KBM-7 (cell line): ENCODE data around the gene GOLT1A.
"Not testable (repeated sequence)": the region's sequence is repeated elsewhere in the genome, so short reads cannot be mapped to it uniquely, and the experiment has no call there.

Source experiments
- DNase-seq: peaks from one replicate; pipeline ENCODE4 v3.0.0-alpha.2; 2015
- in situ Hi-C: fragments of 300-500 bp; cut with MboI; formaldehyde crosslinking; loops from 2 replicates; pipeline ENCODE4 v1.14.3; 2020; ENCODE audit warnings: low sequenced_read_pairs, low pct_unique_long_range_greater_than_20kb, mixed read lengths

Gene GOLT1A

DNA sequence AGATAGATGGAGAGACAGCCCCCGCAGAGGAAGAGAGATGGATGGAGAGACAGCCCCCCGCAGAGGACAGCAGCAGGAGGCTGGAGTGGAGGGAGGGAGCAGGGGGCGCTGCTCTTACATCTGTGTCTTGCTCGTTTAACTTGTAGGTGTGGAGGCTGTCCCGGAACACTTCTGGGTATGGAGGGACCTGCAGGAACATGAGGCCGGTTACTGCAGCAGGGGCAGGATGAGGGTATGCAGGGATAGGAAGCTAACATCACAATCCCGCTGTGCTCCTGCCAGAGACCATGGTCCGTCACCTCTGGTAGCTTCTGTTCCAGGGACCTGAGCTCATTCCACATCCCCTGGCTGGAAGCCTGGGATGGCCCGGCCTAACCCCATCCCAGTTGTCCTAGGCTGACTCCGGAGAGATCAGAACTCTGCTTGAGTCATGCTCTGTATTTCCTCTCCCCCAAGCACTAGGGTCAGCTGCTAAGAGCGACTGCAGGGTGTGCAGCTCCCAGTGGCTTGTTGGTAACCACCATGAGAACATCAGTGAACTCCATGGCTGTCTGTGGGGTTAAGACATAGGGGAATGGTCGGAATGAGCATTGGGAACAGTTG lies 36.7 kb upstream of the GOLT1A start:
- DNase-seq = no peak
- in situ Hi-C loops = no loop called here

DNA sequence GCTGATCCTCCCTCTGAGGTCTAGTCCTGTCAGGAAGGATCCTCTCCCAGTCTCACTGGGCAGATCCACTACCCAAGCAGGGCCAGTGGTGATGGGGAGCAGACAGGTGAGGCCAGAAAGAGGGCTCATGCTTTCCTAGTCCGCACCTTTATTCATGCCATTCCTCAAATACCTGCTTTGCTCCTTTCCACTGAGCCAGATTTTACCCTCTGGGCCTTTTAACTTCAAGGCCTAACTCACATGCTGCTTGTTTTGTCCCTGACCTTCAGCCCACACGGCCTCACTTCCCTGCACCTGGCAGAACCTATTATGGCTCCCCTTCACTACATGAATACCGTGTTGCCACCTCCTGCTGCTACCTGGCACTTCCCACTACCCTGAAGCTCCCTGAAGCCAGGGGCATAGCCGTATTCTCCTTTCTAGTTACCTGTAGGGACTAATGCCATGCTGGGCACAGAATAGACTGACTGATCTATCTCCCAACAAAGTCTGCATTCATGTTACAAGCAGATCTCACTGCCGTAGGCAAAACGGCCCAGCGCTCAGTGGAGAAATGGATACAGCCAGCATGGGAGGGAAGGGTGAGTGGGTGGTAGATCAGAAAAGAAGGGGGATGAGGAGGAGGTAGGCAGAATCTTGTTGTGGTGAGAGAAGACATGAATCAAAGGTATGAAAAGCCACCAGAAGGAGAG lies 36.1 kb upstream of the GOLT1A start:
- DNase-seq = no peak
- in situ Hi-C loops = no loop called here

DNA sequence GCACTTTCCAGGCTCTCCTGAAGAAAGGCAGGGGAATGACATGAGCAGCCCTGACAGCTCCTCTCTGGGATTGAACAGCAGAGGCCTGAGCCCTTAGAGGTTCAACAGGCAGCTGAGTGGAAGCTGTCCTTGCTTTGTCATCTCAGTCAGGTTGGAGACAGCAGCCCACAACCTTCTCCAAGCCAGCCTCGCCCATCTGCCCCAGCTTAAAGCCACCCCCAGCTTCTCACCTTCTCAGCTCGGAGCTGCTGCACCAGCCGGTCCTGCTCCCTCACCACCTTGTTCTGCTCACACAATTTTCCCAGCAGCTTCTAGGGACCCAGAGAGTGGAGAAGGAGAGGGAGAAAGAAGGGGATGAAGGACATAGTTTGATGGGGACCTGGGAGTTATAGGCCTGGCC lies 35.2 kb upstream of the GOLT1A start:
- no peak for DNase-seq
- in situ Hi-C loops = no loop called here

DNA sequence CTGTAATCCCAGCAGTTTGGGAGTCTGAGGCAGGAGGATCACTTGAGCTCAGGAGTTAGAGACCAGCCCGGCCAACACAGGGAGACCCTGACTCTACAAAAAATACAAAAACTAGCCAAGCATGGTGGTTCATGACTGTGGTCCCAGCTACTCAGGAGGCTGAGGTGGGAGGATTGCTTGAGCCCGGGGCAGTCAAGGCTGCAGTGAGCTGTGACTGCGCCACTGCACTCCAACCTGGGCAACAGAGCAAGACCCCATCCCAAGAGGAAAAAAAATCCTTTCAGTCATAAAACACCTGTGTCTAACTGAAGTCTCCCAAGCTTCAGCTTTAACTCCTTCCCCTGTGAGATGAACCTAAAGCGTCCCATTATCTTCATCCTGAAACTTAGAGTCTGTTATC lies 33.1 kb upstream of the GOLT1A start:
- in situ Hi-C loops = no loop called here
- no peak for DNase-seq

DNA sequence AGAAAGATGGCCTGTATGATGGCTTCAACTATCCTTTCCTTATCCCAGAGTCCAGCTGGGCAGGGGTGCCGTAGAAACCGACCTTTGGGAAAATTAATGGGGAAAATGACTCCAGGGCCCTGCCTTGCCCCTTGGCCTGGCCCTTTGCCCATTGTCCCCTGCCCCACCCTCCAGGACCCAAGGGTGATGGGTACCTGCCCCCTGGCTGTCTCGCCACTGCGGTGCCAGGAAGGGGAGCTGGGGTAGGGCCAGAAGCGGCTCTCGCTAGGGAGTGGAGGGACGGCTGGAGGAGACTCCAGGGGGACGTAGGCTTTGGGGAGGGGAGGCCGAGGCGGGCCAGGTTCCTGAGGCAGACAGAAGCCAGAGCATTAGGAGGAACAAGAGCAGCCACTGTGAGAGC lies 29.1 kb upstream of the GOLT1A start:
- in situ Hi-C loops = no loop called here
- no peak for DNase-seq

DNA sequence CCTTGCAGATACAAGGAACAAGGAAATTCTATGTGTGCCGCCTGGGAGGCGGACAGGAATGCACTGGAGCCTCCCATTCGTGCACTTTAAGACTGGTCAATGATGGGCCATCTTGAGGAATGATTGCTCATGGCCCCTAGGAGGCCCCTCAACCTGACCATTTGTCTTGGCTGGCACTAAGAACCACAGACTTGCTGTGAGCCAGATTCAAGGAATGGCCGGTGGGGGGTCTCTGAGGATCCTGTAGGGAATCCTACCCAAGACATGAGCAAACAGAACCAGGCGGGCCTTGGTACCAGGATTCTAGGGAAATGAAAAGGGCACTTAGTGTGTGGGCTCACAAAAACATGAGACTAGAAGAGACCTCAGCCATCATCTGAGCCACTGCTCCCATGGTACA lies 28.1 kb upstream of the GOLT1A start:
- in situ Hi-C loops = no loop called here
- no peak for DNase-seq

DNA sequence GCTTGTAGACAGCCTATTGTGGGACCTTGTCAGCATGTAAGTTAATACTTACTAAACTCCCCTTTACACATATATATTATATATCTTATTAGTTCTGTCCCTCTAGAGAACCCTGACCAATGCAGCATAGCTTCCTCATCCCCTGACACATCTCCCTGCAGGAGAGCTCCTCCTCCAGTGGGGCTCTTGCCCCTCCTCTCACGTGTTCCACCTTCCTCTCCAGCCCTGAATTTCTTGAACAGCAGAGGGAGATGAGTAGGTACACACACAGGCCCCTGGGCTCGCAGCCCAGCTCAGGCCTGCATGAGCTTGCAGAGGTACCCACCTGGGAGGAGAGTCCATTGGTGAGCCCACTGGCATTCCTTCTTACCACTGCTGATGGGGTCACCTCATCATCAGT lies 27.3 kb upstream of the GOLT1A start:
- DNase-seq = no peak
- in situ Hi-C loops = no loop called here

DNA sequence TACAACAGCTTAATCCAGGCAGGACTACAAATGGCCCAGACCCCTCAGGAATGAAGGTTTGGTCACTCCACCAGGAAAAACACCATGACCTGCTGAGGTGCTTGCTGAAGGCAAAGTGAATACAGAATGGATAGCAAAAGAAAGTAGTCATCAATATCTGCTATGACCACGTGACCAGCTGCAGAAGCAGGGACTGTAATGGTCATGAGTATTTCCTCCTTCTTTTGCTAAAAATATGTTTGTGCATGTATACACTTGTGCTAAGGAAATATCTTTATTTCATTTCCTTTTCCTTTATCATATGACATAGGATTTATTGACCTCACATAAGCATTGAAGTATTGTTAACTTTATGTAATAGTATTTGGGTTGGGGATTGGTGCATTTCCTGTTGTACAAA lies 26.4 kb upstream of the GOLT1A start:
- DNase-seq = no peak
- in situ Hi-C loops = no loop called here

DNA sequence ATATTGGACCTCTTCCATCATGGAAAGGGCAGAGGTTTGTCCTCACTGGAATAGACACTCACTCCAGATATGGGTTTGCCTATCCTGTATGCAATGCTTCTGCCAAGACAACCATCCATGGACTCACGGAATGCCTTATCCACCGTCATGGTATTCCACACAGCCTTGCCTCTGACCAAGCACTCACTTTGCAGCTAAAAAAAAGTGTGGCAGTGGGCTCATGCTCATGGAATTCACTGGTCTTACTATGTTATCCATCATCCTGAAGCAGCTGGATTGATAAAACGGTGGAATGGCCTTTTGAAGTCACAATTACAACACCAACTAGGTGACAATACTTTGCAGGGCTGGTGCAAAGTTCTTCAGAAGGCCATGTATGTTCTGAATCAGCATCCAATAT lies 25.6 kb upstream of the GOLT1A start:
- in situ Hi-C loops, DNase-seq: not testable (repeated sequence)

DNA sequence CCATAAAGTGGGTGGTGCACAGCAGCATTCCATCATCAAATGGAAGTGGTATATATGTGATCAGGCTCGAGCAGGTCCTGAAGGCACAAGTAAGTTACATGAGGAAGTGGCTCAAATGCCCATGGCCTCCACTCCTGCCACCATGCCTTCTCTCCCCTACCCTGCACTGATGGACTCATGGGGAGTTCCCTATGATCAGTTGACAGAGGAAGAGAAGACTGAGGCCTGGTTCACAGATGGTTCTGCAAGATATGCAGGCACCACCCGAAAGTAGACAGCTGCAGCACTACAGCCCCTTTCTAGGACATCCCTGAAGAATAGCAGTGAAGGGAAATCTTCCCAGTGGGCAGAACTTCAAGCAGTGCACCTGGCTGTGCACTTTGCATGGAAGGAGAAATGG lies 24.7 kb upstream of the GOLT1A start:
- not testable (repeated sequence) for DNase-seq

DNA sequence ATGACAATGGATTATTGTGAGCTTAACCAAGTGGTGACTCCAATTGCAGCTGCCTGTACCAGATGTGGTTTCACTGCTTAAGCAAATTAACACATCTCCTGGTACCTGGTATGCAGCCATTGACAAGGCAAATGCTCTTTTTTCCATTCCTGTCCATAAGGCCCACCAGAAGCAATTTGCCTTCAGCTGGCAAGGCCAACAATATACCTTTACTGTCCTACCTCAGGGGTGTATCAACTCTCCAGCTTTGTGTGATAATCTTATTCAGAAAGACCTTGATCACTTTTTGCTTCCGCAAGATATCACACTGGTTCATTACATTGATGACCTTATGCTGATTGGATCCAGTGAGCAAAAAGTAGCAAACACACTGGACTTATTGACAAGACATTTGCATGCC lies 23.7 kb upstream of the GOLT1A start:
- DNase-seq, in situ Hi-C loops: not testable (repeated sequence)

More for the DNA sequence above, 24.7 kb upstream of the GOLT1A start:
- in situ Hi-C loops = not testable (repeated sequence)

DNA sequence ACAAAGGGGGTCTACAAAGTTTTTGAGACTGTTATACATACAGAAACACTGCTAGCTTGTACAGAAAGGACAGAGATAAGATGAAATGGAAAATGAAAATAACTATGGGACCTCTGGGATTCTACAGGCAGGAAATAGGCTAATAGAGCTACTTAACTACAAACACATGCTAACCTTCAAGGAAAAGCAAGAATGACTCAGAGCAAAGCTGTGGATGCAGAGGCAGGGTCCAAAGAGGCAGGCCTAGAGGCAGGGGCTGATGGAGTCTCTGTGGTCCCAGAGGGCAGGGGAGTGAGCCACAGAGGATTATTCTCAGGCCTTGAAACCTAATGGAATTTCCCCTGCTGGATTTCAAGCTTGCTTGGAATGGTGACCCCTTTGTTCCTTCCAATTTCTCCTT lies 18.7 kb upstream of the GOLT1A start:
- no peak for DNase-seq
- in situ Hi-C loops = no loop called here

DNA sequence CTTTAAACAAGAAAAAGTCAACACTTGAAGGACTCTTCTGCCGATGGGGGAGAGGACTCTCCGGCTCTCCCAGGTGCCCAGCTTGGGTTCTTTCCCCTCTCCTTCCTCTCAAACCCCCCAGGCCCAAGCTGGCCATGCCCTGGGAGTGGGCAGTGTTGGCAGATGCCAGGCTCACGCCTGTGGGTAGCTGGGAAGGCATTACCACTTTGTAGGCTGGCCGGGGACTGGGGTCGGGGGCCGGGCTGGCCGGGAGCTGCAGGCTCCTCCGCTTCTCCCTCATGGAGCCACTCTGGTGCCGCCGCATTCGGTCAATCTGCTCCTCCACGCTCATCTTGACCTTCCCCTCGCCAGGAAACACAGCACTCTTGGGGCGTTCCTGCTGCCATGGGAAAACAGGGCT lies 16.4 kb upstream of the GOLT1A start:
- in situ Hi-C loops = no loop called here
- no peak for DNase-seq

DNA sequence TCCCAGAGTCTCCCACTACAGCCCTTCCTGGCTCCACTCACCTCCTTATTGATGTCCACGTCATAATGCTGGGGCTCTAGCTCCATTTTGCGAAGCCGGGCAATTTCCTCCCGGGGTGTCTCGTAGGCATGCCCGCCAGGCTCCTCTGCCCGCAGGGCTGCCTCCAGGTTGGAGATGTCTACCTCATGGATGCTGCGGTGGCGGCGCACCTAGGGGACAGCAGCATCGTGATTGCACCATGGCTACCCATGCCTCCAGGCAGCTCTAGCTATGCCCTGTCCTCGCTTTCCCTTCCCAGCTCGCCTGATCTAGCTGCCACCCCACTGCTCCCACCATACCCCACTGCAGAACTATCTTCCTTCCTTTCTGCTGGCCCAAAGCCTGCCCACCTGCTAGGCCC lies 15.1 kb upstream of the GOLT1A start:
- in situ Hi-C loops = no loop called here

DNA sequence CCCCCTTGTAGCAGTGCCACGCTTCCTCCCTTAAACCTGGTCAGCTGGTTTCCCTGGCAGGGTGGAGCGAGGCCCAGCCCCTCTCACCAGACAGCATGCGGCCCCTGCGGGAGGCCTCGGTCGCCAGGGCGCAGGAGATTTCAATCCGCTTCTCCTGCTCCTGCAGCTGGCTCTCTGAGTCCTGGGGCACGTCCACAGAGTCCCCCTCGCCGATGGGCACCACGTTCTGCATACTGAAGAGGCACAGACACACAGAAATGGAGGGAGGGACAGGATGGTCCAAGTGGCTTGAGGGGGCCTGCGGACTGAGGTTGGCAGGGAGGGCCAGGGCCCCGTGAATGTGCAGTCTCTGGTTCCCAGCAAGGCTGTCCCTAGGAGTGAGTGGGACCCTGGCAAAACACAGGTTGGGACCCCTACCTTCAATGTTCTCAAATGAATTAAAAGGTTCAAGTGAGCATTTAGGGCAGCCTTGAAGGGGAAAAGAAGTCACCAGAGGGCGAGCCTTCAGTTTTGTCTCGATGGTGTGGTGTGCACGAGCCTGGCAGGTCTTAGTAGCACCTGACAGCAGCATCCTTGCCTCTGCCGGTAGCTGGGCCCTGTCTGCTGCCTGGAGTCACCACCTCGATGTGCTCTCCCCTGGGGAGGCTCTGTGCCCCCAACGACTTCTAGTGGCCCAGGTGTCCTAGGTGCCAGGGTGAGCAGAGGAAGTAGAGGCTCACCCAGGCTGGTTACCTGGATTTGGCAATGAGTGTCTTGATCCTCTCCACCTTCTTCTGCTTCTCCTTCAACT lies 14.4 kb upstream of the GOLT1A start:
- DNase-seq = no peak
- in situ Hi-C loops = no loop called here

More for the DNA sequence above, 15.1 kb upstream of the GOLT1A start:
- no peak for DNase-seq

DNA sequence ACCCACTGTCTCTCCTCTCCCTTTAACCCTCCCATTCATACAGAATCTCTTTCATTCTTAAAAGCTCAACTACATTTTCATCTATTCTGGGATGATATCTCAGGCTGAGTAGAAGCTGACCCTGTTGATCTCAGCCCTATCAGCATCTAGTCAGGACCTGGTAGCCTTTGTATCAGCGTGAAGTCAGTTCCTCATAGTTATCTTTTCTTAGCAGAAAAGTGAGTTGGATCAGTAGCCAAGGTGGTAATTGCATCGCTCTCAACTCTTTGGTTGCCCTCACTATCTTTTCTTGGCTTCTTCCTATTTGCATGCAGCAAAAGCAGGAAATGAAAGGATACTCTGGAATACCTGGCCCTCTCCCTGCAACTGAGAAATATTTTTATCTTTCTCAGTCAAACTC lies 13.6 kb upstream of the GOLT1A start:
- in situ Hi-C loops = no loop called here
- DNase-seq = no peak

DNA sequence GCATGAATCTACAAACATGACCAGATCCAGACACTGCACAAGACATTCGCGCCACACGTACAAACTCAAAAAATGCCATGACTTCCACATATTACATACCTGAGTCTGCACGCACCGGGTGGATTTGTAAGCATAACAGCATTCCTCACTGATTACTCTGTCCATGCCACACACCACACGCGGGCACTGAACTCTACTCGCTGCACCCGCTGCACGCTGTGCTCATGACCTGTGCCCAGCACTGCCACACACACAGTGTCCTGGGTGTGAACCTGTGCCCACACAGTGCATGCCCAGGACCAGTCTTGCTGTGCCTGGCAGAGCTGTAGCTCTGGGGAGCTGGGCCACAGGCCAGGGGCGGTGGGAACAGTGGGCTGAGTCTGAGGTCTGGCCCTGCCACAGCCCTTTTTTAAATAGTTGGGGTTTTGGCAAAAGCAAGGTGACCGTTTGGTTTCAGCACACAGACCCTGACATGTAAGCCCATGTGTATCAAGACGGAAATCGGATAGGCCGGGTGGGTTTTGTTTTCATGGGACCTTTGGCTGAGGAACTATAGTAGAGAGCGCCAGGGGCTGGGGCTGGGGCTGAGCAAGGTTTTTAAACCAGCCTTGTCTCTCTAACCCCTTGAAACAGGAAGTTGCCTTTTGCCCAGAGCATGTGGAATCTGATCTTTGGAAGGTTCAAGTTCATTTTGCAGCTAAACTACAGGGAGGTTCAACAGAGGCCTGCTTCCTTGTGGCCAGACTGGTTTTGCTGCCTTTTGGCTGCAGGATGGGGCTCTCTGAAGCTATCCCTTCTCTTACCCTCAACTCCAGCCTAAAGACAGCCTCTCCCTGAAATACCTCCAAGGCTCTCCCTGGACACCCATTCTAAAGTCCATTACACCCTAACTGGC lies 12.3 kb upstream of the GOLT1A start:
- DNase-seq = no peak
- in situ Hi-C loops = no loop called here

DNA sequence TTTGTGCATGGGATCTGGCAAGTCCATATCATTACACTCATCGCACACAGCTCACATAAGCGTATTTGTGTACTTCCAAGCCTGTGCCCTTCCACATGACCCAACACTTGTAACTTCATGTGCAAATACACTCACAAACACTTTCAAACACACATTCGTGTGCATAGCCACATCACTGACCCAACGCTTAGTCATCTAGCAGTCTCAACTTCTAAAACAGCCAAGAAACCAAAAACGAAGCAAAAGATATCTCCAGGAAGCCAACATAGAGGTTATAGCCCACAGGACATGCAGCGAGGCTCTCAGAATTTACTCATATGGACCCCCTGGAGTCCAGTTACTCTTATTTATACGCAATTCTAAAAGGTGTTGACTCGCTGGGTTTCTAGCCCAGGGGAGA lies 10.9 kb upstream of the GOLT1A start:
- in situ Hi-C loops = no loop called here
- no peak for DNase-seq

DNA sequence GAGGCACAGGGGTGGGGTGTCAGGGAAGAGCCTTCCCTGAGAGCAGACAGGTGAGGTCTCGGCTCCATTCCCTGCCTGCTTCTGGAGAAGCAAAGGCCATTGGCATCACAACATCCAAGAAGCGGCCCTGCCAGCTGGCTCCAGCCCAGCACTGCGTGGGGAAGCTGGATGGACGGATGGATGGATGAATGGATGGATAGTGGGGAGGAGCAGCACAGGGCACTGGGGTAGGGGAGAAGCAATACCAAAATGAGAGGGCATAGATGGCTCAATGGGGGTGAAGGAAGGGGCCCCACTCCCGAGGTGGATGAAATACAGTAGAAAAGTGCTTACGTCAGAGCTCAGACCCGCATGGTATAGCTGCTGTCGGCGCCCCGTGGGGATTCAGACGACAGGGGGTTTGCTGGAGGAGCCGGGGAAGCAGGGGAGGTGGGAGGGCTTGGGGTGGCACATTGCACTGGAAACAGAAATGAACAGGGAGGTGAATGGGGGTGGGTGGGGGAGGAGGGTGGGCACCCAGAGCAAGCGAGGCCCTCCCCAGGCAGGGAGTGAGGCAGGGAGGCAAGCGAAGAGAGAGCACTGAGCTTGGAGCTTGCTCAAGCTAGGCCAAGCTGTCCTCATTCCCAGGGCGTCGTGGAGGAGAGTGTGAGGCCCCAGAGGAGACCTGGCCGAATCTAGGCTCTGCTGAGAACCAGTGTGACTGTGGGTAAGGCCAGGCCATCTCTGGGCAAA lies 9.5 kb upstream of the GOLT1A start:
- in situ Hi-C loops = no loop called here
- no peak for DNase-seq
